ENCODE data around the gene TALDO1.

The TALDO1 gene

GRCh38 chr11:799641-800316 lies 52.5 kb downstream of the TALDO1 start:
- DNase-seq (ENCODE audit: low read depth): no peak

GRCh38 chr11:800473-800872 lies 53.2 kb downstream of the TALDO1 start:
- no peak for DNase-seq (ENCODE audit: low read depth)

GRCh38 chr11:801097-801780 lies 54.0 kb downstream of the TALDO1 start:
- no peak for DNase-seq (ENCODE audit: low read depth)

GRCh38 chr11:802018-802617 lies 54.9 kb downstream of the TALDO1 start:
- no peak for DNase-seq (ENCODE audit: low read depth)

GRCh38 chr11:802693-803466 lies 55.6 kb downstream of the TALDO1 start:
- DNase-seq (ENCODE audit: low read depth): no peak

GRCh38 chr11:803467-803742 lies 56.1 kb downstream of the TALDO1 start:
- DNase-seq (ENCODE audit: low read depth): no peak

- no peak for DNase-seq (ENCODE audit: low read depth)
Measured at GRCh38 chr11:803770-804598, 56.7 kb downstream of the TALDO1 start.

- no peak for DNase-seq (ENCODE audit: low read depth)
Measured at GRCh38 chr11:804599-804964, 57.3 kb downstream of the TALDO1 start.

- DNase-seq (ENCODE audit: low read depth): no peak
Measured at GRCh38 chr11:808427-809286, 61.4 kb downstream of the TALDO1 start.

- DNase-seq (ENCODE audit: low read depth): peak; percentile 97
Measured at GRCh38 chr11:809287-810039, 62.2 kb downstream of the TALDO1 start, which contains the start of gene RPLP2. RPLP2 (plus strand) TSS chr11:809967; CDS start chr11:810235, 268 bp downstream.

GRCh38 chr11:810040-810567 lies 62.8 kb downstream of the TALDO1 start:
- no peak for DNase-seq (ENCODE audit: low read depth)

- no peak for DNase-seq (ENCODE audit: low read depth)
Measured at GRCh38 chr11:811446-812245, 64.4 kb downstream of the TALDO1 start.

- DNase-seq (ENCODE audit: low read depth): no peak
Measured at GRCh38 chr11:812390-812789, 65.1 kb downstream of the TALDO1 start.

GRCh38 chr11:813072-813455 lies 65.8 kb downstream of the TALDO1 start:
- DNase-seq (ENCODE audit: low read depth): no peak

- DNase-seq (ENCODE audit: low read depth): no peak
Measured at GRCh38 chr11:813456-814096, 66.3 kb downstream of the TALDO1 start.
